GM18873 (cell line): ENCODE data around the gene MAML3.

Source experiments
- ATAC-seq: cut with Tn5 transposase; IDR thresholded peaks from one replicate; pipeline ENCODE4 v1.9.1; 2021; ENCODE audit warnings: mild to moderate bottlenecking, moderate library complexity, moderate number of reproducible peaks; ENCODE audit not compliant: unreplicated experiment, low FRiP score

Gene MAML3

GRCh38 chr4:140084385-140084784 lies 69.6 kb downstream of the MAML3 start:
- ATAC-seq, result no peak

- no peak for ATAC-seq
Observed at GRCh38 chr4:140082391-140082755, 71.6 kb downstream of the MAML3 start.

DNA sequence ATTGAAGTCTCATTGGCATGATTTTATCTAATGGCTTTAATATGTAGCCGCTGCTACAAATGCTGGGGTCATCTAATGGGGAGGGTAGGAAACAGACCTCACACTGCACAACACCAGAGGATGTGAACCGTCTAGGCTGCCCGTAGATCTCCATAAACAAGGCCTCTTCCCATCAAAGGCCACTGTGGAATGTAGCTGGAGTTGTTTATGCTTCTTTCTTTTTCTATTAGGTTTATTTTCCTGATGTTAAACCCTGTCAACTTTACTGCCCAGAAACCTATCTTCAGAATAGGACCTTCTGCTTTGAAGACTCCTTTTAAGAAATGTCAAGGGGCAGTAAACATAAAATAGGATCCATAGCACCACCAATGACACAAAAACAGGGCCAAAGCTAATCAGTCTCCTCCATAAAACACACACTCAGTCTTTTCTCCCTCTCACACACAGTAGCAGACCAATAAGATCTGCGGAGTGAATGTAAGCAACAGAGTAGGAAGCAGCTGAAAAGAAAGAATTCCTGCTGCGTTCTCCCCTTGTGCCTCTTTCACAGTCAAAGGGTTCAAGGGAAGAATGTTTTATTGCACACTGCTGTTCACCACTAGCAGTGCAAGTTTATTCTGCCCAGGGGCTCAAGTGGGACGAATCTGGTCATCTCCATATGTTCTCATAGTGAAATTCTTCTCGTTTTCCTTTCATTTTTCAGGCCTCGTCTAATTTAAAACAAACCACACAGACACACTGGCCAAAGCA lies 72.2 kb downstream of the MAML3 start:
- ATAC-seq, result no peak

DNA sequence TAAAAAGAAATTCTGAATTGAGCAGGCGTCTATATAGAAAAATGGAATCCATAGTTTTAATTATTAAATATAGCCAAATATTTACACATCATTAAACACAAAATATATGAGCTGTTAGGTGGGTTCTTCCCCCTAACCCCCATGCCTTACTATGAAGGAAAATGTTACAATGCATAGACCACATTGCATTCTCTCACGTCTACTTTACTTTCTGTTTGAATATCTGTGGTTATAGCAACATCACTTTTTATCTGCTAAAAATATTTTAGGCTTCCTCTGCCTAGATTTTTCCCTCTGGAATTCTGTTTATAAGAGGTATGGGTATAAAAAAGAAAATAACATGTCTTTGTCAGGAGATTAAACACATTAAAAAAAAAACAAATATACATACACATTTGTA lies 73.1 kb downstream of the MAML3 start:
- ATAC-seq, result no peak

GRCh38 chr4:140078366-140078765 lies 75.6 kb downstream of the MAML3 start:
- no peak for ATAC-seq

- no peak for ATAC-seq
Observed at GRCh38 chr4:140076307-140076706, 77.7 kb downstream of the MAML3 start.

DNA sequence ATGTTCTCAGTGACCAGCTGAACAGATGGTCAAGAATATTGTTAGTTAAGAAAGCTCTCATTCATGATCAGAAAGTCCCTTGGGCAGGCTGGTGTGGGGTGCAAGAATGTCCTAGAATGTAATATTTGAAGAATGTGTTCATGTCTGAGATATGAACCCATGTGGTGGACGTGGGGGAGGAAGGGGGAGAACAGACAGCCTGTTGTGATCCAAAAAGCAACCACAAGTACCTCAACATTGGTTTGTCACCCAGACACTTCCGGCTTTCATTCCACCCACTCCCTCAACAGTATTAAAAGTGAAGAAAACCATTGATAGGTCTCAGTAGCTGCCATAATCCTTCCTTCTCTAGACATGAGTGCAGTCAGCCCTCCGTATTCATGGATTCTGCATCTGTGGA lies 82.2 kb downstream of the MAML3 start:
- ATAC-seq, result no peak

GRCh38 chr4:140070973-140071372 lies 83.0 kb downstream of the MAML3 start:
- no peak for ATAC-seq

- ATAC-seq, result no peak
Observed at GRCh38 chr4:140070366-140070765, 83.6 kb downstream of the MAML3 start.

DNA sequence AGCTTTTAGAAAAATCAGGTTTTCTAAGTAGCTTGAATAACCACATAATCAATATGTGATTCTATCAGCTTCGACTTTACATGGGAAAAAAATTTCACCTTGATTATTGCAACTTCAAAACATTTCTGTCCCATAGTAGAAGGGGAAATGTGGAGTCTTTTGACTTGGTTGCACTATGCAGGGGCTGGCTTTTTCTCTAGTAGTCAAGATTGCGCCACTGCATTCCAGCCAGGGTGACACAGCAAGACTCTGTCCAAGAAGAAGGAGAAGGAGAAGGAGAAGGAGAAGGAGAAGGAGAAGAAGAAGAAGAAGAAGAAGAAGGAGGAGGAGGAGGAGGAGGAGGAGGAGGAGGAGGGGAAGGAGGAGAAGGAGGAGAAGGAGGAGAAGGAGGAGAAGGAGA lies 84.9 kb downstream of the MAML3 start:
- ATAC-seq, result no peak

GRCh38 chr4:140068271-140068670 lies 85.7 kb downstream of the MAML3 start:
- ATAC-seq, result no peak

DNA sequence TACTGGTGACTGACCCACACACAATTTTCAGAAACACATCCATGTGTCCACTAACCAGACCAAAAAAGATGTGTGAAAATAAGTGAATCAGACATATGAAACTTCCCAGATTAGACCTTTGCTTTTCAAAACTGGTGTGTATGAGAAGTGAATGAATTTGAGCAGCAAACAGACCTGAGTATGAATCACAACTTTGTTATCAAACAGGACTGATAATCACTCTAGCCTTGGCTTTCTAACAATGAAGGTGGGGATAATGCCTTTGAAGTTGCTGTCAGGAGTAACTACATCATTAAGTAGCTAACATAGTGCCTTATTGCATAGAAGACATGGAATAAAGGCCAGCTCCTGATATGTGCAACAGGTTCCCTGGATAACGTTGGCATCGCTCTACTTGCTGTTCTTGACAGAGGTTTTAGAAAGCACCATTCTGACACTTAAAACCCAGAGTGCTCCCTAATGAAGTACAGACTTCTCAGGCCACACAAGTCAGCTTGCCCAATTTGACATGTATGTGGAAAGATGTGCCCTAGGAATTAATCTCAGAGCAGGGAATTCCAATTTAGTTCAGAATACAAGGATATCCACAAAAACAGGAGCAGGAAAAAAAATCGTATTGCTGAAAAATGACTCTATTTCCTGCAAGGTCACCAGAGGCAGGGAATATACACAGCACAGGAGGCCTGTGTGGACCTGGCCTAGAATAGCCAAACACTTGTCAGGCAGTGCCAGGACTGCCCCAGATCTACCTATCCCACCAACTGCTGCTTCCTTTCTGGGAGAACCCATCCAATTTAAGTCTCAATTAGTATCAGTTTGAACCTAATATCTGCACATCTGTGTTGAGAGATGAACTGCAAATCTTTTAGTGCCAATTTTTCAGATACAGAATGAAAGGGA lies 87.7 kb downstream of the MAML3 start:
- ATAC-seq, result no peak

DNA sequence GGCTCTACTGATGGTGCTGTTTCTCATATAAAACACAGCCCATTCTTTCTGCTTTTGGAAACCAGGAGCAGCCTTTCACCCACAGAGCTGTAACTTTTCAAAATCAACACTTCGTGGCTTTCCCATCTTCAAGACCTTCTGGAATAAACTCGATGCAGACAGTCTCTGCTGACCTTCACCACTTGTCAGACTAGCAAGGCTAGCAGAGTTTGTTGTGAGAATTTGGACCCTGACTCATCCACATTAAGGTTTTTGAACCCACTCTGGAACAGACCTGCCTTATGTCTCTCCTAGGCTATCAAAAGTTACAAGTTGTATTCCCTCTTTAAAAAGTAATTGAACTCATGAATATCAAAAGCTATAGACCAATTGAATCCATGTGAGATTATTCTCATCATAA lies 88.6 kb downstream of the MAML3 start:
- ATAC-seq, result no peak

DNA sequence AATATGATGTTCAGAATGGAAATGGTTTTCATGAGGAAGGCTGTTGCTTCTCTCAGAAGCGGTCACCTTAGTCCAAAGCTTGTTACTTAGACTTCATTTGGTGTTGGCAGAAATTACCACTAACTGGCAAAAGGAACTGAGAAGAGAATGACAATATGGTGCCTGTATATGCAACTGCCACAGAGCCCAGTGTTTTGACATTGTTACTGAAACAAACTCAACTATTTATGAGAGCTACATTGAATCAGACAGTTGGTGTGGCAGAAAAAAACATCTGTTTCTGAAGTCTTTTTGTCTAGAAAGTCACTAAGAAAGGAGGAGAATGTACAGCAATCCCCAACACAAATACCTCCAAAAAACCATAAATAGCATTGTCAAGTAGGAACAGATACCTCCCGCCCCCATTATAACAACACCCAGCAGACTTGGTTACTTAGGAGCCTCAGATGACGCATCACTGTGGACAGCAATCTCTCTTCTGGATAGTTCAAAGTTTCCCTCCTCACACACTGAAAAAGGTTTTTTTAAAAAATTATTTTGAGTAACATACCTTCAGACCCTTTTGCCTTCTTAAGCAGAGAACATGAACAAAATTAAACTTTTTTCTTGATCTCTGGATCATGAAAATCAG lies 92.2 kb downstream of the MAML3 start:
- ATAC-seq, result no peak

GRCh38 chr4:140061194-140061593 lies 92.8 kb downstream of the MAML3 start:
- no peak for ATAC-seq

DNA sequence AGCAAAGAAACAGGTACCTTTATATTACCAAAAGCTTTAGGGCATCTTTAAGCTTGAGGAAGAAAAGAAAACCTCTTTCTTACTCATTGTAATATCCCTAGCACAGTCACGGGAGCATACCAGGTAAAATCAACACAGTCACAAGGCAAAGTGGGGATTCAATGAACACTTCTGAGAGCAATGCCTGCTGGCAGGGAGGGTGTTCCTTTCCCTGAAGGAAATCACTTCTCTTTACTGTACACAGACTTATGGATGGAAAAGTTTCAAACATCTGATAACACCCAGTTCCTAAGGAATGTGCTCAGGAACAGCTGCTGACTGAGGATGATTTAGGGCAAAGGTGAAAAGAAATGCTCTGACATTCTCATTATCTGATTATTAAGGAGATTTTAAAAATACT lies 94.8 kb downstream of the MAML3 start:
- no peak for ATAC-seq

DNA sequence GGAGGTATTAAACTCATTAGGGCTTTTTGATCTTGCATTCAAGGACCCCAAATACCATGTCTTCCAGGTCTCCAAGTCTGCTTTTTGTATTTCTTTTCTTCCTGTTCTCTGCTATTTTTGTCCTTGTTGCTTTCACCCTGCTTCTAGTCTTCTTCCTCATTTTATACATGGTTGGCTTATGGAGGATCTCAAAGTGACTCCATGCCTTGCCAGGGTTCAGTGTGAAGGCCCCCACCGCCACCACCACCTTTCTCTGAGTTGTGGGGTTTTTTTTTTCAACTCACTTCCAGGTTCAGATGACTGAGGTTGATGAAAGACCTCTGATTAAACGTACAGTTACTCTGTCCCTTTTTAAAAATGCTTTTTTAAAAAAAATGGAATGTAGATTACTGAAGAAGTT lies 96.3 kb downstream of the MAML3 start:
- ATAC-seq, result no peak

- no peak for ATAC-seq
Observed at GRCh38 chr4:140056015-140056414, 98.0 kb downstream of the MAML3 start.

DNA sequence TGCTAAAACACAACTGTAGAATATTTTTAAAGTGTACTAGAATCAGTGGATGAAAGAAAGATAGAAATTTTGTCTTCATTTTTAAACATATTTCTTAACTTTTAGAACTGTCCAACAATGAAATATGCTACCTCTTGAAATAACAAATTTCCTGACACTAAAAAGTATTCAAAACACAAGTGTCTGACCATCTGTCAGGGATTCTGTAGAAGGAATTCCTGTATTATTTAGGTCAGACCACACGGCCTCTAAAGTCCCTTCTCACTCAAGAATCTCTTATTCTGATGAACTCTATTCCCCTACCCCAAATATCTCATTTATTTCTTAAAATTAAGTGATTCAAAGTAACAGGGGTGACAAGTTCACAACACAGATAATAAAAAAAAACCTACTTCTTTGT lies 99.1 kb downstream of the MAML3 start:
- no peak for ATAC-seq

- no peak for ATAC-seq
Observed at GRCh38 chr4:140053185-140053584, 100.8 kb downstream of the MAML3 start.

GRCh38 chr4:140052050-140052449 lies 101.9 kb downstream of the MAML3 start:
- ATAC-seq, result no peak
